HepG2 (cell line): Measurements from ENCODE around the gene MTCH1. TPM values are rescaled to one million over a fixed set of nuclear protein-coding genes. Genes with fewer than 3 reads are reported as not detected.
A peak's percentile ranks its signal among the peaks of the same experiment; 100 is the strongest.

Experiments
- ATAC-seq: fragments of 200-7000 bp; cut with Tn5 transposase; 3 replicates; pipeline ENCODE4 v1.9.1; 2020; ENCODE audit warnings: mild to moderate bottlenecking, moderate library complexity
- BruUV-seq: library from RNA; stranded (reverse); fragments of 400-500 nt; replicated peaks from 2 replicates; lab custom pipeline; 2021; lab: Mats Ljungman, UMichigan
- CTCF ChIA-PET: fragments of 300-600 bp; formaldehyde crosslinking; extraction: SDS; loops from one replicate; lab custom pipeline; 2021; ENCODE audit warnings: low total read pairs, inconsistent platforms, low intra/inter-chr PET ratio; lab: Yijun Ruan, JAX
- POLR2A ChIA-PET: fragments of 350-600 bp; sonication (Branson Sonifier 250); formaldehyde crosslinking; loops from one replicate; lab custom pipeline; 2020; ENCODE audit warnings: antibody characterized with exemption, inconsistent platforms; lab: Yijun Ruan, JAX
- DNase-seq: peaks from one replicate; pipeline ENCODE4 v3.0.0-alpha.2; 2015; ENCODE audit warnings: low spot score
- FAIRE-seq: peaks from 3 replicates; lab custom pipeline; 2011; peaks lifted over from hg19 to GRCh38; lab: Jason Lieb, UNC
- H2AFZ ChIP-seq: one replicate; pipeline ENCODE4 v1.6.1; 2011; ENCODE audit warnings: low read length, inconsistent platforms
- H3K27ac ChIP-seq: fragments of 300-600 bp; 3 replicates; pipeline ENCODE4 v1.8.0; 2011; ENCODE audit warnings: mixed run types, mild to moderate bottlenecking, mixed read lengths, low read length, inconsistent platforms; ENCODE audit not compliant: insufficient read depth; ENCODE audit errors: extremely low read length
- H3K27me3 ChIP-seq, 2 experiments: fragments of 200-600 bp in 1 of 2; 2 replicates in 1 of 2; 3 replicates in 1 of 2; pipeline versions ENCODE4 v1.6.0 to v1.8.0; 2011; ENCODE audit warnings: low read length in 2 of 2, mild to moderate bottlenecking in 2 of 2, moderate library complexity in 2 of 2, inconsistent platforms in 1 of 2; ENCODE audit not compliant: insufficient read depth in 2 of 2, control insufficient read depth in 1 of 2
- H3K36me3 ChIP-seq, 2 experiments: fragments of 200-600 bp in 1 of 2; replicated peaks in 1 of 2; 2 replicates in 1 of 2; 3 replicates in 1 of 2; pipeline versions ENCODE4 v1.5.1 to v1.8.0; 2011; ENCODE audit warnings: low read length in 2 of 2, inconsistent platforms in 1 of 2; ENCODE audit not compliant: insufficient read depth in 2 of 2, control insufficient read depth in 1 of 2
- H3K4me1 ChIP-seq: 2 replicates; pipeline ENCODE4 v1.5.1; 2012; ENCODE audit warnings: low read length, inconsistent platforms; ENCODE audit not compliant: insufficient read depth
- H3K4me2 ChIP-seq: 2 replicates; pipeline ENCODE4 v1.6.0; 2011; ENCODE audit warnings: low read depth, low read length, inconsistent platforms
- H3K4me3 ChIP-seq, 3 experiments: fragments of 200-600 bp in 1 of 3; sonication (generic), shearing (Covaris generic) in 1 of 3; replicated peaks in 1 of 3; 2 replicates each; pipeline ENCODE4 v1.5.1; 2011 to 2016; ENCODE audit warnings: low read length in 3 of 3, inconsistent platforms in 2 of 3, low read depth in 2 of 3, mild to moderate bottlenecking in 2 of 3, control low read depth in 1 of 3, mixed read lengths in 1 of 3; ENCODE audit not compliant: insufficient read depth in 1 of 3
- H3K79me2 ChIP-seq: one replicate; pipeline ENCODE4 v1.6.1; 2011; ENCODE audit warnings: low read length, inconsistent platforms; ENCODE audit not compliant: insufficient read depth
- H3K9ac ChIP-seq: 2 replicates; pipeline ENCODE4 v1.6.0; 2011; ENCODE audit warnings: mild to moderate bottlenecking, low read depth, low read length, inconsistent platforms; ENCODE audit not compliant: insufficient read depth
- H3K9me3 ChIP-seq: 2 replicates; pipeline ENCODE4 v1.5.1; 2012; ENCODE audit warnings: mild to moderate bottlenecking, low read length
- H4K20me1 ChIP-seq: 2 replicates; pipeline ENCODE4 v1.6.0; 2011; ENCODE audit warnings: inconsistent platforms, mild to moderate bottlenecking, low read length, moderate library complexity; ENCODE audit not compliant: insufficient read depth
- NFKB2 ChIP-seq: sonication (generic); formaldehyde crosslinking; IDR thresholded peaks from 2 replicates; pipeline ENCODE4 v1.4.0; 2020; ENCODE audit warnings: missing genetic modification reagents, borderline replicate concordance
- SRY ChIP-seq: sonication (generic); formaldehyde crosslinking; IDR thresholded peaks from 2 replicates; pipeline ENCODE4 v1.8.0; 2022; ENCODE audit warnings: mild to moderate bottlenecking, missing genetic modification reagents
- ZKSCAN5 ChIP-seq: sonication (generic); formaldehyde crosslinking; IDR thresholded peaks from 2 replicates; pipeline ENCODE4 v1.5.1; 2020; ENCODE audit warnings: mild to moderate bottlenecking, missing genetic modification reagents
- ZNF205 ChIP-seq: IDR thresholded peaks from 2 replicates; pipeline ENCODE4 v1.6.1; 2018; ENCODE audit warnings: missing biosample characterization, missing genetic modification reagents
- ZNF24 ChIP-seq: fragments of 450-650 bp; IDR thresholded peaks from 2 replicates; pipeline ENCODE4 v1.6.1; 2017; ENCODE audit warnings: antibody characterized with exemption, mild to moderate bottlenecking
- ZNF329 ChIP-seq: sonication (generic); formaldehyde crosslinking; IDR thresholded peaks from 2 replicates; pipeline ENCODE4 v1.9.0; 2021; ENCODE audit warnings: low read depth, mild to moderate bottlenecking, missing genetic modification reagents
- WGBS: methylation state at CpG from one replicate; pipeline ENCODE4 v1.1.6; 2017; ENCODE audit warnings: low lambda C conversion rate; 5-methylcytosine and 5-hydroxymethylcytosine counted together
- in situ Hi-C: cut with HindIII; loops from 2 replicates; pipeline ENCODE4 v1.10.0; 2017; ENCODE audit warnings: low pct_unique_long_range_greater_than_20kb; ENCODE audit not compliant: extremely low pct_ligation_motif_present
- intact Hi-C: fragments of 100-400 bp; cut with micrococcal nuclease; formaldehyde crosslinking; loops from one replicate; pipeline ENCODE4 v1.10.0; 2022; ENCODE audit not compliant: unreplicated experiment
- polyA plus RNA-seq, 8 experiments: library from polyadenylated mRNA; depleted of rRNA in 3 of 8; stranded (reverse) in 7 of 8; unstranded in 1 of 8; fragments of >200 nt; fragmentation: Illumina TruSeq in 4 of 8; extraction: Trizol in 4 of 8; gene quantifications; 2 replicates each; pipeline versions ENCODE4 v1.2.1 to v1.2.3, GENCODE V29; 2011 to 2016; ENCODE audit warnings: low read depth in 4 of 8, missing spikeins in 1 of 8, mixed read lengths in 1 of 8; ENCODE audit not compliant: insufficient read depth in 1 of 8
- total RNA-seq, 5 experiments: library from RNA; depleted of rRNA; stranded (reverse); fragments of >200 nt; fragmentation: Illumina TruSeq; extraction: Trizol; gene quantifications; 2 replicates each; pipeline ENCODE4 v1.2.3, GENCODE V29; 2016; ENCODE audit warnings: low read depth in 1 of 5
- TF ChIP-seq, protein P1 (sequence below): sonication (generic); formaldehyde crosslinking; IDR thresholded peaks from 2 replicates; pipeline ENCODE4 v1.4.0; 2020; ENCODE audit warnings: missing genetic modification reagents, low read depth, mild to moderate bottlenecking, borderline replicate concordance

MTCH1 gene
- total and polyA plus RNA-seq, 2 of the 13 experiments (the other 11 are each of a cell fraction or from before 2014, with no cell fraction given), result 86.2 to 144 TPM

DNA sequence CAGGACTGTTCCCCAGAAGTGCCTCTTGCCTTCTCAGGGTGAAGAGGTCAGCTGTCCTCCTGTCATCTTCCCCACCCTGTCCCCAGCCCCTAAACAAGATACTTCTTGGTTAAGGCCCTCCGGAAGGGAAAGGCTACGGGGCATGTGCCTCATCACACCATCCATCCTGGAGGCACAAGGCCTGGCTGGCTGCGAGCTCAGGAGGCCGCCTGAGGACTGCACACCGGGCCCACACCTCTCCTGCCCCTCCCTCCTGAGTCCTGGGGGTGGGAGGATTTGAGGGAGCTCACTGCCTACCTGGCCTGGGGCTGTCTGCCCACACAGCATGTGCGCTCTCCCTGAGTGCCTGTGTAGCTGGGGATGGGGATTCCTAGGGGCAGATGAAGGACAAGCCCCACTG is 21.6 kb downstream of the MTCH1 start:
- POLR2A ChIA-PET, result no interaction called here
- H2AFZ ChIP-seq, result no peak overlapping the region
- peaks cover 3 to 14% of the 10 kb centered on the region in 2 experiments; a peak in 2 of 5 replicates for H3K27me3 ChIP-seq
- H3K36me3 ChIP-seq, result peaks cover 16 to 22% of the 10 kb centered on the region in 2 experiments; a peak in 4 of 5 replicates
- intact Hi-C loops (no loop called here), in situ Hi-C loops (no loop called here)
- H3K9me3 ChIP-seq, result no peaks in the 10 kb centered on the region
- BruUV-seq, result no TSS peak
- no peak overlapping the region for H3K4me3 ChIP-seq
- CTCF ChIA-PET, result no interaction called here
- no peak overlapping the region for H3K27ac ChIP-seq
- peak; percentile 23 for ATAC-seq
- H3K79me2 ChIP-seq, result no peaks in the 10 kb centered on the region
- FAIRE-seq, result no peak
- no peak for DNase-seq
- no peaks in the 10 kb centered on the region for H4K20me1 ChIP-seq
- H3K4me2 ChIP-seq, result no peak overlapping the region
- 61% methylated on average over 6 of the region's 6 CpGs for whole genome bisulfite sequencing
- H3K4me1 ChIP-seq, result peaks cover 8% of the 10 kb centered on the region; the same call in 1 of the 2 replicates
- TF ChIP-seq ZNF205, result no peak
- TF ChIP-seq ZKSCAN5 (CRISPR knock-in tag), result no peak
- TF ChIP-seq SRY (CRISPR knock-in tag), result no peak
- TF ChIP-seq, all 625 proteins: peak for 0
- no peak overlapping the region for H3K9ac ChIP-seq

DNA sequence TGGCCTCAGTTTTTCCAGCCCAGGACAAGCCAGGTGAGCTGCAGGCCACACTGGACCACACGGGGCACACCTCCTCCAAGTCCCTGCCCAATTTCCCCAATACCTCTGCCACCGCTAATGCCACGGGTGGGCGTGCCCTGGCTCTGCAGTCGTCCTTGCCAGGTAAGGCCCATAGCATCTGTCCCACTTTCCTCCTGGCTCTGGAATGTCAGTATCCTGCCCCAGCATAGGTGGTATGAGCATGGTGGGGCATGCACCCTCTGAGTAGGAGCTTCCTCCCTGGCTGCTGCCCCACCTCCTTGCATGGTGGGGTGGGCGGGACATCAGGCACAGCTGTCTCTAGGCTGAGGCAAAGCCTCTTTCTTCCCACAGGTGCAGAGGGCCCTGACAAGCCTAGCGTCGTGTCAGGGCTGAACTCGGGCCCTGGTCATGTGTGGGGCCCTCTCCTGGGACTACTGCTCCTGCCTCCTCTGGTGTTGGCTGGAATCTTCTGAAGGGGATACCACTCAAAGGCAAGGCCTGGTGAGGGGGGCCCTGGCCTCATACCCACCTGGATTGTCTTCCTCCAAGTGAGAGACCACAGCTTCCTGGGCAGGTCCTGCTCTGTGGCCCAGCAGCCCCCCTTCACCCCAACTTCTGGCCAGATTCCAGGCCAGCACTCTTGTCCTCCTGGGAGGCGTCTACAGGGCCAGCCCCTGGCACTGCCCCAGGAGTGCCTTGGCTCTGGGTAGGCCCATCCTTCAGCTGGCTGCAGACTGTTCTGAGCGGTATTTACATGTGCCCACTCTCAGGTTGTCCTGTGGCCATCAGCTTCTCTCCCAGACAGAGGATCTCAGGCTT is 22.3 kb downstream of the MTCH1 start:
- Histone ChIP-seq H2AFZ (no peak overlapping the region), H3K9ac (no peak overlapping the region), H3K79me2 (no peaks in the 10 kb centered on the region), H3K36me3 (peaks cover 9 to 16% of the 10 kb centered on the region in 2 experiments; a peak in 4 of 5 replicates), H3K4me3 (no peak overlapping the region), H3K27me3 (peaks cover 3 to 14% of the 10 kb centered on the region in 2 experiments; a peak in 2 of 5 replicates)
- POLR2A ChIA-PET, result no interaction called here
- intact Hi-C loops, result no loop called here
- no peak for DNase-seq
- ATAC-seq, result peak; percentile 36
- in situ Hi-C loops, result no loop called here
- 41% methylated on average over 6 of the region's 11 CpGs for WGBS
- CTCF ChIA-PET, result no interaction called here
- TF ChIP-seq, protein P1, sequence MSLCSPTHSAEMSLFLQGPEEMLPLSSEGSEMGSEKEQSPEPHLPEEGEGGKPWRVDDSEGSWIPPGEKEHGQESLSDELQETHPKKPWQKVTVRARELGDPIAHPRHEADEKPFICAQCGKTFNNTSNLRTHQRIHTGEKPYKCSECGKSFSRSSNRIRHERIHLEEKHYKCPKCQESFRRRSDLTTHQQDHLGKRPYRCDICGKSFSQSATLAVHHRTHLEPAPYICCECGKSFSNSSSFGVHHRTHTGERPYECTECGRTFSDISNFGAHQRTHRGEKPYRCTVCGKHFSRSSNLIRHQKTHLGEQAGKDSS (CRISPR knock-in tag), result no peak
- peak; percentile 82; the same call in 1 of the 2 replicates for TF ChIP-seq ZNF329 (CRISPR knock-in tag)
- 0 out of 2 replicates have a peak, but pooled peaks have one; percentile 16 for TF ChIP-seq NFKB2
- no peak for TF ChIP-seq ZNF24
- TF ChIP-seq, all 625 proteins: peak for 2
- Histone ChIP-seq H3K4me1 (peaks cover 8% of the 10 kb centered on the region; the same call in 1 of the 2 replicates), H3K9me3 (no peaks in the 10 kb centered on the region), H3K27ac (no peak overlapping the region), H4K20me1 (no peaks in the 10 kb centered on the region), H3K4me2 (no peak overlapping the region)
- FAIRE-seq, result no peak
- no TSS peak for BruUV-seq
